B cell (primary cell): Measurements from ENCODE around the gene CD81.

Experiments used
- EZH2 ChIP-seq: IDR thresholded peaks from 2 replicates; pipeline ENCODE4 v1.6.1; 2012; ENCODE audit warnings: borderline replicate concordance, low read depth, mild to moderate bottlenecking, moderate library complexity, low read length; ENCODE audit not compliant: insufficient read depth, poor library complexity, severe bottlenecking
- TF ChIP-seq, protein P1 (sequence below): fragments of 200-600 bp; IDR thresholded peaks from one replicate; pipeline ENCODE4 v1.8.0; 2022; ENCODE audit warnings: antibody characterized with exemption, mild to moderate bottlenecking

DNA sequence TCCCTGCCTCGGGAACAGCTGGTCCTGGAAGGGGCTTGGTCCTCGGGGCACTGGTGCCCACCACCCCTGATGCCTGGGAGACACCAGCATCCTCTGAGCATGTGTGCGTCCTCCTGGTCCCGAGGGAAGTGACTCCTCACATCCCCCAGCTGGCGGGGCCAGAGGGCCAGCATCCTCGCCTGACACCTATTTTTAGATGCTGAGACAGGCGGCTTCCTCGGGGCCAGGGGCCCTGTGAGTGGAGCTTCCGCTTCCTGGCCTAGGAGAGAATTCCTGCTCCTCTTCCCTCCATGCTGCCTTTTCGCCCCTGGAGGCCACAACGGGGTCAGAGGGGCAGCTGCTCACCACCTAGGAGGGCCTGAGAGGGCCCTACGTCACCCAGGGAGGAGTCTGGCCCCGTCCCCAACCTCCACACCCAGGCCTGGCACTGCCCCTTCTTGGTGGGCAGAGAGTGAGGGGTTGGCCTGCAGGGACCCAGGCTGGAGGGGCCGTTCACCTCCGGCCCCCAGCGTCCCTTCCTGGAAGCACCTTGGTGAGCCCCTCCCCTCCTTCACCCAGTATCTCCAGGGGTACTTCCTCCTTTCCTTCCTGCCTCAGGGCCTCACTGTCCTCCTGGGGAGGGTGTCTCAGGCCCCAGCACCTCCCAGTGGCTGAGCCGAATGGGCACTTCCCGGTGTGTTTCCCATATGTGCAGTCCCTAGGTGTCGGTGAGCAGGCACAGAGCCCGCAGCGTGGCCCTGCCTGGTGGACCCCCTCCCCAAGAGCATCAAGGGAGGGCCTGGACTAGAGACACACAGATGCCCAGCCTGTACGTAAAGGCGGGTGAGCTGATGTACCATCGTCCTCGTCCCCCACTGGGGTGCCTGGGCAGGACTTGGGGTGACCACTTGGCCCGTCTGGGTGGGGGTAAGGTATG, 6.1 kb downstream of the CD81 start:
- TF ChIP-seq, protein P1, sequence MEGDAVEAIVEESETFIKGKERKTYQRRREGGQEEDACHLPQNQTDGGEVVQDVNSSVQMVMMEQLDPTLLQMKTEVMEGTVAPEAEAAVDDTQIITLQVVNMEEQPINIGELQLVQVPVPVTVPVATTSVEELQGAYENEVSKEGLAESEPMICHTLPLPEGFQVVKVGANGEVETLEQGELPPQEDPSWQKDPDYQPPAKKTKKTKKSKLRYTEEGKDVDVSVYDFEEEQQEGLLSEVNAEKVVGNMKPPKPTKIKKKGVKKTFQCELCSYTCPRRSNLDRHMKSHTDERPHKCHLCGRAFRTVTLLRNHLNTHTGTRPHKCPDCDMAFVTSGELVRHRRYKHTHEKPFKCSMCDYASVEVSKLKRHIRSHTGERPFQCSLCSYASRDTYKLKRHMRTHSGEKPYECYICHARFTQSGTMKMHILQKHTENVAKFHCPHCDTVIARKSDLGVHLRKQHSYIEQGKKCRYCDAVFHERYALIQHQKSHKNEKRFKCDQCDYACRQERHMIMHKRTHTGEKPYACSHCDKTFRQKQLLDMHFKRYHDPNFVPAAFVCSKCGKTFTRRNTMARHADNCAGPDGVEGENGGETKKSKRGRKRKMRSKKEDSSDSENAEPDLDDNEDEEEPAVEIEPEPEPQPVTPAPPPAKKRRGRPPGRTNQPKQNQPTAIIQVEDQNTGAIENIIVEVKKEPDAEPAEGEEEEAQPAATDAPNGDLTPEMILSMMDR: no peak
- TF ChIP-seq EZH2: no peak
